Putamen (tissue), 1 donor: ENCODE measurements around the gene GABPB1.

Experiments
- DNase-seq: peaks from one replicate; pipeline ENCODE4 v3.0.0-alpha.2; 2016; ENCODE audit warnings: low spot score

GABPB1 gene

DNA sequence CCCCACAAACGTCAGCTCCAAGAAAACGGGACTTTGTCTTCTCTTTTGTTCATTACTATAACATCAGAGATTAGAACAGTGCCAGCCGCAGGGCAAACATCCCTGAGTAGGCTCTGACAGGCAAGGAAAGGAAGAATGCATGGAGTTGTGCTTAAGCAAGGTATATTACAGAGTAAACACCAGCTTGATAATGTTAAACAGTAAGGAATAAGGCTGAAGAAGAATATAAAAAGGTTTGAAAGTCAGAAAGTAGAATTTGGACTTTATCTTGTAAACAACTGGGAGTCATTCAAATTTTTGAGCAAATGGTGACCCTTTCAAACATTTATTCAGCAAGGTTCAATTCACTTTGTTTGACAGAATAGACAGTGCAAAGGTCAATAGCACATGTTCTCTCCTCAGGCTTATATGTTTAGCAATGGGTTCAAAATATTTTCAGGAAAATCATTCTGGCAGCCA is 11.0 kb downstream of the GABPB1 start:
- no peak for DNase-seq

DNA sequence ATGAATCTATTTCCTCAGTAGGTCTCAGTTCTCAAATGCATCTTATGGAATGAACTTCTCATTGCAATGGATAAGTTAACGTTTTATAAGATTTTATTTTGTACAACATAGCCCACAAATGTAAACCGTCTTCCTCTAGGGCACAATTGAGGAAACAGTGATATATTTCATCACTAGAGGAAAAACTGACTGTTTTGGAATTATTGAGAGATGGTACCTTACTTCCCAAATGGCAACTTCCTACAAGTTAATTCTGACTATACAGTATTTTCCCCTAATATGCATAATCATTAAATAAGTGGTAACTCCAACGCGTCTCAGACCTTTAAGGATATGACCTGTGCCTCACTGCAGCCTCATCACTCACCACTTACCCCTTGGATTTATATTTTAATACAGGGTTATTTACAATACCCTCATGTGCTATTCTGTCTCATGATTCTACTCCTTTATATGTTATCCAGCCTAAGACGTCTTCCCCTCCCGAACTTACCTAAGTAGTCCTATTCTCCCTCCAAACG is 13.3 kb downstream of the GABPB1 start:
- no peak for DNase-seq

DNA sequence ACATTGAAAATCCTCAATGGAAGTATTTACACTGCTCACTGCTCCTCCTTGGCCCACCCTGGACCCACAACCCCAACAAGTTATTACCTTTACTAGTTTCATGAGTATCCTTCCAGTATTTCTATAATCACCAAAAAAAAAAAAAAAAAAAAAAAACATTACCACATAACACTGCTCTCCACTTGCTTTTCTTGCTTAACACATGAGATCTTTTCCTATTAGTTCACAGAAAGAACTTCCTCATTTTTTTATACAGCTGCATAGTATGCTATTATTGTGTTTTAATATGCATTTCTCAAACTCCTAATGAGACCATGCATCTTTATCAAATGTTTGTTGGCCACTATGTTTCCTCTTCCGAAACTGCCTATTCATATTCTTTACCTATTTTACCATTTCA is 14.6 kb downstream of the GABPB1 start:
- DNase-seq, result no peak

DNA sequence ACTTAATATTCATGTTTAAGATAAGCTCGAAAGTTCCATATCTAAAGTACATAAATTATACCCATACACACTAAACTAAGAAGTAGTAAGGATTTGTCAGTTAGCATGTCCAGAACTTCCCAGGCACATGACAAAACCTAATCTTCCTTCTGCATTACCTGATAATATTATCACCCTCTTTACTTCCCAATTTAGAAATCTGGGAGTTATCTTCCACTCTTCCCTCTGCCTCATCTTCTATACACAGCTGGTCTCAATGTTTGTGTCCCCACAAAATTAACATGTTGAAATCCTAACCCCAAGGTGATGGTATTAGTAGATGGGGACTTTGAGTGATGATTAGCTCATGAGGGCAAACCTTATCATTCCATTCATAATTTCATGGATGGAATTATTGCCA is 15.3 kb downstream of the GABPB1 start:
- no peak for DNase-seq

DNA sequence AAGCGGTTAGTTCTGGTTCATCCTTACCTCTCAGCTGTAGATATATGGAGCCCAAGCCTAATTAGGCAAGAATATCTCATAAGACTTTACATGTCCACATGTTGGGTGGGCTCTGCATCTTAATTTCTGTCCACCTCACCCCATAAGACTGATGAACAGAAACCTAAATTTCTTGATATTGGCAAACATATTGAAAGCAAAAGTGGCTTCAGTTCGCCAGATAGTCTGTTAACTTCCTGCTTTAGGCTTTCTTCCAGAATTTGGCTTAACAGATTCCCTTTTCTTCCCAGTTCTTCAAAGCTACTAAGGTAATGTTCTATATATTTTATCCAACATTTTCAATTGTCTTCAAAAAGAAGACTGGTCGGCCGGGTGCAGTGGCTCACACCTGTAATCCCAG is 19.7 kb downstream of the GABPB1 start:
- no peak for DNase-seq

DNA sequence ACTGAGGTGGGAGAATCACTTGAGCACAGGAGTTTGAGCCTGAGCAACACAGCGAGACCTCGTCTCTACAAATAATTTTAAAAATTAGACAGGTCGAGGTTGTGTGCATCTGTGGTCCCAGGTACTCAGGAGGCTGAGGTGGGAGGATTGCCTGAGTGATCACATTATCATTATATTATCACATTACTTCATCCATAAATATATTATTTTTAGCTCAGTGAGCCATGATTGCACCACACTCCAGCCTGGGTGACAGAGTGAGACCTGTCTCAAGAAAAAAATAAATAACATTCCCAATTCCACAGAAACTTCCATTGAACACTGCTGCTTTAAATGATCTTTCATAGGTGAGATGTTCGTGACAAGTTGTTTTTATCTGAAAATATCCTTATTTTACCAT is 21.8 kb downstream of the GABPB1 start:
- DNase-seq, result no peak

DNA sequence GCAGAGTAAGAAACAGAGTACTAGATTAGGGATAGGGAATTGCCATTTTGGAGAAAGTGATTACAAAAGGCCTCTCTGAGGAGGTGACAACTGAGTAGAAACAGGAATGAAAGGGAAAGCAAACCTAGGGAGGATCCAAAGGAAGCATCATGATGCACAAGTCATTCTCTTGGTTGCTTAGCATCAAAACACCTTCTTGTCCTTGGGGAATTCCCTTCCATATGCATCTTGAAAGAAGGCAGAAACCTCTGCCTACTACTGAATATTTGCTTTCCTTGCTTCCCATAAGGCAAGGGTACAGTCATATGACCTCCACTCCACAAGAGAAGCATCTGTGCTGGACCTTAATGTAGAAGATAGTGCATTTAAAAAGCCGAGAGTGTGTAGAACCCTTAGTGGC is 24.1 kb downstream of the GABPB1 start:
- DNase-seq, result no peak

DNA sequence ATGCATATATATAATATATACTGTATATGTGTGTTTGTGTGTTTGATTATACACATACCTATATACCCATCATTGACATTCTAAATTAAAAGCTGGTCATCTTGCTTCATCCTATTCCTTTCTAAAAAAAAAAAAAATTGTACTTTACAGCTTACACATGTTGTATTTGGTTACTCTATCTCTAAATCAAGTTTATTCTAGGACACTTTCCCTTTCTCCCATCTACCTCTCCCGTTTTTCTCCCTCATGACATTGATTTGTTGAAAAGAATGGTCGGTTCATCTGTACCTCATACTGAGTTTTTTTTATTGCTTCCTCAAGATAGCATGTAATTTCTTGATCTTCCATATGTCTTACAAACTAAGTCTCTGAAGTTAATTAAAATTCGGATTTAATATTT is 26.9 kb downstream of the GABPB1 start:
- no peak for DNase-seq

DNA sequence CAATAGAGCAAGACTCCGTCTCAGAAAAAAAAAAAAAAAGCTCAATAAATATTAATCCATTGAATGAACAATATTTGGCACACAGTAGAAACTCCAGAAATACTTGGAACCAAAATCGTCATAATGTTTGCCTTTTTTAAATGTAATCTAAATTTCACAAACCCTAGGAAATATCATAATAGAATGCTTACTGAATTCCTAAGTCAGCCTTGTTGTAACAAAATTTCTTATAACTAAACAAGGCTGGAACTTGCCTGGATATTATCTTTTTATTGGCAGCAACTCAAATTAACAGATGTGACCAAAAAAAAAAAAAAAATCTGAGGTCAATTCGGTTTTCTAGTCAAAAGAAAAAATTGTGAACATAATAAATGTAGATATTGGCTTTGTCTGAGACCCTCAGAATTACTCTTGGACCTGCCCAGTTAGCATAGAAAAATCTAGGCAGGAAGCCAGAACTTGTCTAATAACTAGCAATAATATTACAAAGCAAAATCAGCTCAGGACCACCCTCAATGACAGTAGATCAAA is 33.3 kb downstream of the GABPB1 start:
- no peak for DNase-seq

DNA sequence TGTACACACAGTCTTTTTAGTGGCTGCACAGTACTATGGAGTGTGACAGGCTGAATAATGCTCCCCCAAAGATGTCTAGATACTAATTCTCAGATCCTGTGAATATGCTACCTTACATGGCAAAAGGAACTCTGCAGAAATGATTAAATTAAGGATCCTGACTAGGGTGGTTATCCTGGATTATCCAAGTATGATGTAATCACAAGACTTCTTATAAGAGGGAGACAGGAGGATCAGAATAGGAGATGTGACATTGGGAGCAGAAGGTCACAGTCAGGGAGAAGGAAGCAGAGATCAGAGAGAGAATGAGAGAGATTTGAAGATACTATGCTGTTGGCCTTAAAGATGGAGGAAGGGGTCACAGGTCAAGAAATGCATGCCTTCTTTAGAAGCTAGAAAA is 34.5 kb downstream of the GABPB1 start:
- no peak for DNase-seq

DNA sequence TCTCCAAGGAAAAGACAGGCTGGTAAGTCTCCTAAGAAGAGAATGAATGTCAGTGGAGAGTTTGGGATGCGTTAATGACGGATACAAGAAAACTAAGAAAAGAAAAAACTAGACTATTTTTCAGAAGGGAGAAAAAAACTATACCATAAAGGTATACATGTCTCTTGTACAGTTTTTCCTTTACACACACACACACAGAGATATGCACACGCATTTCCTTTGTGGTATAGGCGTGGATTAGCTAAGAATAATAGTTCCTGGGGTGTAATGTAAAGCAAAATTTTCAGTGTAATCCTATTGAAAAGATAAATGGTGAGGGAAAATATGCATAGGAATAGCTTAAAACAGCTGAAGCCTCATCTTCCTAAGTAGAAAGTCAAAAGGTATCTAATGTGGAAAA is 36.3 kb downstream of the GABPB1 start:
- no peak for DNase-seq

DNA sequence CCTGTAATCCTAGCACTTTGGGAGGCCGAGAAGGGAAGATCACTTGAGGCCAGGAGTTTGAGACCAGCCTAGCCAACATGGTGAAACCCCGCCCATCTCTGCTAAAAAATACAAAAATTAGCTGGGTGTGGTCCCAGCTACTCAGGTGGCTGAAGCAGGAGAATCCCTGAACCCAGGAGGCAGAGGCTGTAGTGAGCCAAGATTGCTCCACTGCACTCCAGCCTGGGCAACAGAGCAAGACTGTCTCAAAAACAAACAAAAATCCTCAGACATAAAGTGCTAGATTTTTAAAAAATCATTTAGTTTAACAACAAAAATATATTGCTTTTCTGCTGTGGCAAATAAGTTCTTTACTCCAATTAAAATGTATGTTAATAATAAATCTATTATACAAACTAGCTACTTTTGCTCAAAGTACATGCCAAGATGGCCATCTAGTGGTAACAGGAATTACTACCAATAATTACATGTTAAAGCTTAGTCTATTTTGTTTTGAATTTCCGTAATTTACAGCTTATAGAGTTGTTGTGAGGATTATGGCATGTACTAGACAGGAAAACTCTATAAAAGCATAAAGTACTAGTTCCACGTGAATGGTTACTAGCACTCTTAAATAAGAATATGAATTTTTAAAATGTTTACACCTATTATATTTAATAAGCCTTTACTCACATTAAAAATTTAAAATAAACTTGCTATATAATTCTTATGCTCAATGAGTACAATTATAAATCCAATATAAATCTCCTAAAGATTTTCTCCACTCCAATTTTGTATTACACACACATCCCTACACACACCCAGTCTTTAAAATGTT is 39.0 kb downstream of the GABPB1 start:
- DNase-seq, result no peak

DNA sequence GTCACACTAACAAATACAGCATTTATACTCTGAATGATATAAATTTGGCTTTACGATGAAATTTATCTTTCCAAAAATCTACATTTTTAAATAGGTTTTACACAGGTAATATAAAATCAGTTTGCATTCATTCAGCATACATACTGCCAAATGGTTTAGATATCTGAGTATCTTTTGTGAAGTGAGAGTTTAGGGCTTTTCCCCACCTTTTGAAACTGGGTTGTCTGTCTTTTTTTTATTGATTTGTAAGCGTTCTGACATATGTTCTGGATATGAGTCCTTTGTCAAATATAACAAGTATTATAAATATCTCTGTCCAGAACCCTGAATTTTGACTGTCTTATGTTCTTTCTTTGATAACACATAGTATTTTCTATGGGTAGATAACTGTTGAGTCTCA is 42.4 kb downstream of the GABPB1 start:
- DNase-seq, result no peak

DNA sequence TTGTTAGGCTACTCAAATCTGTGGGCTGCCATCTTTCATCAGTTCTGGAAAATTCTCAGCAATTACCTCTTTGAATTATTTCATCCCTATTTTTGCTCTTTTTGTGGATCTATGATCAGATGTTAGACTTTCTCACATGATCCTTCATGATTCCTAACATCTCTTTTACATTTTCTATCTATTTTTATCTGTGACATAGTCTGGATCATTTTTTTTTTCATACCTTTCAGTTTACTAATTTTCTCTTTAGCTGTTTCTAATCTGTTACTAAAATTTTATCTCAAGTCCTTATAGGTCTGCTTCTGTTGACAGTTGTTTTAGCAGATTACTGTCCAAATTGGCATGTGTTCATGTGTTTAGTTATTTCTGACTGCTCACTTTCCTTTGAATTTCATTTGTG is 47.2 kb downstream of the GABPB1 start:
- no peak for DNase-seq

DNA sequence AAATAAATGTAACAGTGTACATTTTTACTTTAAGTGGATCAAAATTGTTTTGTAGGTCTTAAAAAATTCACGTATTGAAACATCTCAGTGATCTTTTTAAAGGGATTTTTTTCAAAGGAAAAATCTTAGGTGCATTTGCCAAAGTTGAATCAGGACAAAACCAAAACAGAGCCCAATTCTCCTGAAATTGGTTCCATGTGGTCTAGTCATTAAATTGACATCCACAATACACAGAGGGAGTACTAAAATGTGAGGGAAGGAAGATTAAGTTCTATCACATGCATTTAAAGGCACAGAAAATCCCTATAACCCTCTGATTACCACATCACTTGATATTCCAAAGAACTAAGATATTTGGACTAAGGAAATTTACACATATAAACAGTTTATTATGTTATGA is 50.2 kb downstream of the GABPB1 start:
- no peak for DNase-seq

DNA sequence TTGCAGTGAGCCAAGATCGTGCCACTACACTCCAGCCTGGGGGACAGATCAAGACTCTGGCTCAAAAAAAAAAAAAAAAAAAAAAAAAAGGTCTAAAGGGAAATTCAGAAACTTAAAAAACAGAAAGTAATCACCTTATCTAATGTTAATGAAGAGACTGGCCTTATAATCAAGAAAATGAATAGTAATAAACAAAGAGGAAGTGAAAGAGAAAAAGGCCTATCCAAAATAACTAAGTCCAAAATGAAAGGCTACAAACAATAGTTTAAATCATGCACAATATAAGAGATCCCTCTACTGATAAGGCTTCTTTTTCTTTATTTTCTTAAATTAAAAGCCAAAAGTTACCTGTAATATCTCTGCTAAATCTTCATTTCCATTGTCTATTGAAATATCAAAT is 52.4 kb downstream of the GABPB1 start:
- no peak for DNase-seq

DNA sequence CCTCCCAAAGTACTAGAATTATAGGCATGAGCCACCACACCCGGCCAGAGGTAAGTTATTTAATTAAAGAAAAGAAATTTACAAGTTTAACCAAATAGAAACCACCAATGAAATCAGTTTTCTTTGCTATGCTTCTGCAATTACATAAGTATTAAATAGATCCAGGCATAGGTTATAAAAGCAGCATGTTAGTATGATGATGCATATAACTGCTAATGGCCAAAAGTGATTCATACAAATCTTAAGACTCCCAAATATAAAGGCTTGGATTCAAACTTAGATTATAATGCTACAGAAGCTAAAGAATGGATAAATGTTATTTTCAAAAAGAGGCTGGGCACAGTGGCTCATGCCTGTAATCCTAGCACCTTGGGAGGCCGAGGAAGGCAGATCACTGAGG is 56.7 kb downstream of the GABPB1 start:
- DNase-seq, result no peak

DNA sequence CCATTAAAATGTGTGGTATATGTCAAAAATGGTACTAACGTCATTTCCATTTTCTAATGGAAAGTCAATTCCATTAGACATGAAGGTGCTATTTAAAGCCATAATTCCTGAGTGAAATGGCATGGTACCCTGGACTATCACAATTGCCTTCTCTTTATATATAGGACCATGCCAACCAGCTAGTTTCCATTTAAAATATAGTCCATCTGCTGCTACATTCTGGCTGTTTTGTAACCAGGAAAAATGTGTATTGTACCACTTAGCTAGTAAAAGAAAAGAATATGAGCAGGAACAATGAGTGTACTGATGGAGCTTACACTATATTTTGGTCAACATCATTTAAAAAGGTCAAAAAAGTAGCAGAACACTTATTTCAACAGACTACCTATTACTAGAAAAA is 59.0 kb downstream of the GABPB1 start:
- no peak for DNase-seq

DNA sequence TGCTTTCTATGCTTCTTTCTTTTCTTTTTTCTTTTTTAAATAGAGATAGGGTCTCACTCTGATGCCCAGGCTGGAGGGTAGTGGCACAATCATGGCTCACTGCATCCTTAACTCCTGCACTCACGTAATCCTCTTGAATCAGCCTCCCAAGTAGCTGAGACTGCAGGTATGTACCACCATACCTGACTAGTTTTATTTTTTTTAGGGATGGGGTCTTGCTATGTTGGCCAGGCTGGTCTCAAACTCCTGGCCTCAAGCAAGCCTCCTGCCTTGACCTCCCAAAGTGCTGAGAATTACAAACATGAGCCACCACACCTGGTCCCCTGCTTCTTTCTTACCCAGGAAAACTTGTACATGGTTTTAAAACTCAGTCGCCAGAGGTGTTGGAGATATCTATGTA is 65.2 kb downstream of the GABPB1 start:
- DNase-seq, result no peak

DNA sequence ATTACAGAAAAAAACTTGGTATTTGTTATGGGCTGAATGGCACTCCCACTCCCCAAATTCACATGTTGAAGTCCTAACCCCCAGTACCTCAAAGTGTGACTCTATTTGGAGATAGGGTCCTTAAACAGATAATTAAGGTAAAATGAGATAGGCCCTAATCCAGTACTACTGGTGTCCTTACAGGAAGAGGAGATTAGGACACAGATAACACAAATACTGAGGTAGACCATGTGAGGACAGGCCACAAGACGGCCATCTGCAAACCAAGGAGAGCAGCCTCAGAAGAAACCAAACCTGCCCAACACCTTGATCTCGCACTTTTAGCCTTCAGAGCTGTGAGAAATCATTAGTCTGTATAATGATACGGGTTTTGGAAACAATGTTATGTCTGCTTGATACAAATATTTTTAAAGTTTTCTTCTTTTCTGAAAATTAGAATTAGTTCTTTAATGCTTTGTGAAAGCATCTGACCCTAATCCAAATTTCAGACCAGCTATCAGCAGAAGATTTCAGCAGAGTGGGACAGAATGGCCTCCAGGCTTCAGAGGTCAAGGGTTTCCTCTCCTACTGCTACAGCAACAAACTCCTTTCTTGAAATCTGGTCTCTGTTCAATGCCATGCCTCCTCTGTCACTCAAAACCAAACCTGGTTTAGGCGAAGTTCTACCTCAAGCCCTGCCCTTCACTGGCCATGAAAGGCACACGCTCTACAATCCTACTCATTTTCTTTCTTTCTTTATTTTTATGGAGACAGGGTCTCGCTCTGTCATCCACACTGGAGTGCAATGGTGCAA is 67.5 kb downstream of the GABPB1 start:
- DNase-seq, result no peak

DNA sequence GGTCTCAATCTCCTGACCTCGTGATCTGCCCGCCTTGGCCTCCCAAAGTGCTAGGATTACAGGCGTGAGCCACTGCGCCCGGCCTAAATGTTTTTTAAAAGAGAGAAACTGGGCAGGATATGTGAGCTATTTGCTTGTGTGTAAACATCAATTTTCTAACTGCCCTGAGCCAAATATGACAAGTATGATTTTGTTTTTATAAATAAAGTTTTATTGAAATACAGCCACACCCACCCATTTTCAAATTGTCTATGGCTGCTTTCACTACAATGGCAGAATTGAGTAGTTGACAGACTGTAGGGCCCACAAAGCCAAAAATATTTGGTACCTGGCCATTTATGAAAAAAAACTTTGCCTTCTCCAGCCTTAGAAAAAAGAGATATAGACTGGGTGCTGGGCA is 73.6 kb downstream of the GABPB1 start:
- no peak for DNase-seq

DNA sequence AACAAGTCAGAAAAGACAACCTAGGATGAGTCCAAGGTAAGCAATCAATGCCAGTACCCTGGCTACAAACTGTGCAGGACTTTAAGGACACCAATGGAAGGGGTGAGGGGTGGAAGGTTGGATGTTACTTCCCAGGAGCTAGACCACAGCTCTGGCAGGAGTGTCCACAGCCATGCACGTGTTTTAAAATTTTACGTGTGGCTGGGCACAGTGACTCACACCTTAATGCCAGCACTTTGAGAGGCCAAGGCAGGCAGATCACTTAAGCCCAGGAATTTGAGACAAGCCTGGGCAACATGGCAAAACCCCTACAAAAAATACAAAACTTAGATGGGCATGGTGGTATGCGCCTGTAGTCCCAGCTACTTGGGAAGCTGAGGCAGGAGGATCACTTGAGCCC is 74.7 kb downstream of the GABPB1 start:
- no peak for DNase-seq

DNA sequence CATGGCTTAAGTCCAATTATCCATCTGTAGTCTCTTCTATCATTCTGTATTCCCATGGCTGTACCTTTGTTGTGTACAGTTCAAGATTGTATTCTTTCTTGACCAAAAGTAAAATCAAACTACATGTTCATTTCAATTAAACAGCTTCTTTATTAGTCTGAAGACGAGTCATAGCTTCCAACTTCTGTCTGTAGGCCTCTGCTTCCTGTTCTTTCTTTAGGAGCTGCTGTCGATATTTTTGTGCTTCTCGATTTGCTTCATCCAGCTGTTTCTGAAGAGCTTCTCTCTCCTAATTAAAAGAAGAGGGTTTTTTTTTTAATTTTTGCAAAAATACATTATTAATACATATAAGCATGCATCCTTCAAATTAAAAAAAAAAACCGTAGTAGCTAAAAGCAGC is 76.5 kb downstream of the GABPB1 start:
- no peak for DNase-seq
